ENCODE measurements around the gene NDUFS2. TPM values are rescaled to one million over a fixed set of nuclear protein-coding genes. Genes with fewer than 3 reads are reported as not detected.

The NDUFS2 gene
- total and polyA plus RNA-seq, 9 of the 15 experiments (the other 6 are each of a cell fraction or from before 2014, with no cell fraction given): 70.0 to 176 (median 141) TPM

GRCh38 chr1:161166669-161167548, 35.3 kb upstream of the NDUFS2 start (continued):
- TF ChIP-seq RBM22 (IDR thresholded peaks at IDR 0.05; ENCODE audit: low read depth, low read length, poor library complexity, severe bottlenecking) (no peak), ZNF584 (CRISPR knock-in tag; IDR thresholded peaks at IDR 0.05; ENCODE audit: low read depth) (no peak), TAF7 (tag; IDR thresholded peaks at IDR 0.05) (no peak), TEAD1 (CRISPR knock-in tag; IDR thresholded peaks at IDR 0.05) (peak in 1 of 2 experiments; percentile 18; a peak in 2 of 4 replicates), ZNF785 (CRISPR knock-in tag; IDR thresholded peaks at IDR 0.05) (no peak), CLOCK (CRISPR knock-in tag; IDR thresholded peaks at IDR 0.05; ENCODE audit: borderline replicate concordance) (no peak), CBFA2T3 (IDR thresholded peaks at IDR 0.05) (no peak), PURB (CRISPR knock-in tag; IDR thresholded peaks at IDR 0.05; ENCODE audit: low read depth) (no peak), NUFIP1 (IDR thresholded peaks at IDR 0.05; ENCODE audit: partially characterized antibody) (no peak), CEBPZ (IDR thresholded peaks at IDR 0.05; ENCODE audit: borderline replicate concordance, low read depth, low read length) (no peak), CREB5 (CRISPR knock-in tag; IDR thresholded peaks at IDR 0.05) (no peak), TCFL5 (CRISPR knock-in tag; conservative IDR thresholded peaks at IDR 0.05) (no peak), BCOR (IDR thresholded peaks at IDR 0.05) (no peak), SIN3B (IDR thresholded peaks at IDR 0.05; ENCODE audit: low read depth) (no peak), ZNF253 (CRISPR knock-in tag; conservative IDR thresholded peaks at IDR 0.05) (no peak), ZZZ3 (IDR thresholded peaks at IDR 0.05) (no peak), ZNF644 (tag; IDR thresholded peaks at IDR 0.05; ENCODE audit: low read depth) (no peak), BRCA1 (IDR thresholded peaks at IDR 0.05) (no peak), BRCA1 (CRISPR knock-in tag; IDR thresholded peaks at IDR 0.05) (no peak), PPARD (CRISPR knock-in tag; IDR thresholded peaks at IDR 0.05) (no peak), NFE2 (IDR thresholded peaks at IDR 0.05; ENCODE audit: low read depth) (no peak), ELF2 (CRISPR knock-in tag; IDR thresholded peaks at IDR 0.05) (no peak), KAT8 (IDR thresholded peaks at IDR 0.05; ENCODE audit: low read depth) (no peak)
